ENCODE measurements around the gene MRPL47. TPM values are rescaled to one million over a fixed set of nuclear protein-coding genes. Genes with fewer than 3 reads are reported as not detected.

The MRPL47 gene
- total and polyA plus RNA-seq, 10 of the 15 experiments (the other 5 are each of a cell fraction or from before 2014, with no cell fraction given) = 40.6 to 237 (median 73.9) TPM

DNA sequence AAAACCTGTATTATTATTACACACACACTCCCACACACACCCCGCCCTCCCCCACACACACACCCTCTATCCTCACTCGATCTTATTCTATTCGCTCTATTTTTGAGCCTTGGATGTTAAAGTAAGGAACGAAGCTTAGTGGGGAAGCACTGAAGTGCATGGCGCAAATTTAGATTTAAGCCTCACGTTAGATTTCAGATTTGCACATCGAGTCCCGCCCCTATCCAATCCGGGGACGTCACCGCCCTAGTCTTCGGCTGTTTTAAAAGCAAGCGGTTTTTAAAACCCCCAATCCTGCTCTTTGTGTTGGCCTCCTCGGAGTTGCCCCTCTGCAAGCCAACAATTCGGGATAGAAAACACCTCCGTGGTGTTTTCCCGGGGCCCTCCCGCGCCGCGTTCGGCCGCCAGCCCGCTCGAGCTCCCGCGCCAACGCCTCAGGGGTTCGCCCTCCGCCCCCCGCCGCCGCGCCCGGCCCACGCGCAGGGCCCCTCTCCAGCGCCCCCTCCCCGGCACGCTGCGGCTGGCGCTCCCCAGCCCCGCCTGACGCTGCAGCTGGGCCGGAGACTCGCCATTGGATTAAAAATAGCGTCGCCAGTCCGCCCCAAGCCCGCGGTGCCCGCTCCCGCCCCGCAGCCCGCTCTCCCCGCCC, 48.1 kb upstream of the MRPL47 start, which contains the start of gene USP13:
Gene USP13 (plus strand): TSS at position 594 of the 649 bp plus-strand sequence. CDS start 186 bp downstream, outside the sequence.
- CTCF ChIA-PET = interaction anchor here (1.0 kb wide), 2 partner anchors 8 to 24 kb away, joined by 3 read pairs; no protein-coding TSS in a partner anchor
- TF ChIP-seq CBX5 (IDR thresholded peaks at IDR 0.05; ENCODE audit: low read depth) (0 out of 2 replicates have a peak, but pooled peaks have one; percentile 7), ATF7 (IDR thresholded peaks at IDR 0.05; ENCODE audit: low read depth) (0 out of 2 replicates have a peak, but pooled peaks have one; percentile 17), RB1 (IDR thresholded peaks at IDR 0.05; ENCODE audit: borderline replicate concordance) (peak; percentile 47; the same call in 1 of the 2 replicates), NFYB (IDR thresholded peaks at IDR 0.05; ENCODE audit: insufficient read depth, low read depth, low read length) (0 out of 2 replicates have a peak, but pooled peaks have one; percentile 25), STAT3 (IDR thresholded peaks at IDR 0.05; ENCODE audit: low read depth, low read length) (no peak), NKRF (conservative IDR thresholded peaks at IDR 0.05) (0 out of 2 replicates have a peak, but pooled peaks have one; percentile 7), SREBF2 (IDR thresholded peaks at IDR 0.05; ENCODE audit: low read length) (no peak), CREM (IDR thresholded peaks at IDR 0.05; ENCODE audit: low read depth) (peak; percentile 23; the same call in 1 of the 2 replicates), SUZ12 (IDR thresholded peaks at IDR 0.05; ENCODE audit: unreplicated experiment) (no peak), ZSCAN29 (IDR thresholded peaks at IDR 0.05) (0 out of 2 replicates have a peak, but pooled peaks have one; percentile 17), NBN (IDR thresholded peaks at IDR 0.05) (0 out of 2 replicates have a peak, but pooled peaks have one; percentile 19), ETV6 (conservative IDR thresholded peaks at IDR 0.05 in 1 of 2, IDR thresholded peaks at IDR 0.05 in 1 of 2; ENCODE audit: borderline replicate concordance in 1 of 2, low read depth in 1 of 2) (0 out of 4 replicates have a peak, but pooled peaks of 1 of the 2 experiments have one; percentile 6), IKZF2 (IDR thresholded peaks at IDR 0.05) (peak in 1 of 2 experiments; percentile 18; a peak in 1 of 4 replicates), EGR1 (IDR thresholded peaks at IDR 0.05; ENCODE audit: borderline replicate concordance in 1 of 2, low read depth in 2 of 2, low read length in 2 of 2) (peak in 1 of 2 experiments; percentile 79; a peak in 2 of 3 replicates), POU2F2 (IDR thresholded peaks at IDR 0.05; ENCODE audit: borderline replicate concordance, low read depth, low read length) (0 out of 3 replicates have a peak, but pooled peaks have one; percentile 21), NFYA (IDR thresholded peaks at IDR 0.05; ENCODE audit: borderline replicate concordance, low read depth, low read length) (no peak), ZNF207 (IDR thresholded peaks at IDR 0.05; ENCODE audit: borderline replicate concordance) (no peak), RUNX3 (IDR thresholded peaks at IDR 0.05; ENCODE audit: low read length) (peak; percentile 33; the same call in 1 of the 2 replicates)
- TF ChIP-seq, protein P1, sequence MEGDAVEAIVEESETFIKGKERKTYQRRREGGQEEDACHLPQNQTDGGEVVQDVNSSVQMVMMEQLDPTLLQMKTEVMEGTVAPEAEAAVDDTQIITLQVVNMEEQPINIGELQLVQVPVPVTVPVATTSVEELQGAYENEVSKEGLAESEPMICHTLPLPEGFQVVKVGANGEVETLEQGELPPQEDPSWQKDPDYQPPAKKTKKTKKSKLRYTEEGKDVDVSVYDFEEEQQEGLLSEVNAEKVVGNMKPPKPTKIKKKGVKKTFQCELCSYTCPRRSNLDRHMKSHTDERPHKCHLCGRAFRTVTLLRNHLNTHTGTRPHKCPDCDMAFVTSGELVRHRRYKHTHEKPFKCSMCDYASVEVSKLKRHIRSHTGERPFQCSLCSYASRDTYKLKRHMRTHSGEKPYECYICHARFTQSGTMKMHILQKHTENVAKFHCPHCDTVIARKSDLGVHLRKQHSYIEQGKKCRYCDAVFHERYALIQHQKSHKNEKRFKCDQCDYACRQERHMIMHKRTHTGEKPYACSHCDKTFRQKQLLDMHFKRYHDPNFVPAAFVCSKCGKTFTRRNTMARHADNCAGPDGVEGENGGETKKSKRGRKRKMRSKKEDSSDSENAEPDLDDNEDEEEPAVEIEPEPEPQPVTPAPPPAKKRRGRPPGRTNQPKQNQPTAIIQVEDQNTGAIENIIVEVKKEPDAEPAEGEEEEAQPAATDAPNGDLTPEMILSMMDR (IDR thresholded peaks at IDR 0.05 in 2 of 3, conservative IDR thresholded peaks at IDR 0.05 in 1 of 3; ENCODE audit: control insufficient read depth in 2 of 3, extremely low read depth in 1 of 3, insufficient read depth in 1 of 3, low read depth in 3 of 3, low read length in 3 of 3) = peak in 2 of 3 experiments; percentile 6 to 8; a peak in 1 of 6 replicates

More for the DNA sequence above, 48.1 kb upstream of the MRPL47 start, which contains the start of gene USP13:
- peak within 1 kb of the TSS; percentile 81 for H3K9ac ChIP-seq (ENCODE audit: control insufficient read depth, insufficient read depth, low read length)
- in situ Hi-C loops (cut with MboI) = no loop called here
- H3K4me1 ChIP-seq (ENCODE audit: control insufficient read depth, insufficient read depth, low read length) = no peaks in the 10 kb centered on the region
- H3K36me3 ChIP-seq (ENCODE audit: control insufficient read depth in 2 of 2, insufficient read depth in 2 of 2, low read length in 1 of 2) = no peaks in the 10 kb centered on the region
- no peaks in the 10 kb centered on the region for H4K20me1 ChIP-seq (ENCODE audit: control insufficient read depth, insufficient read depth)
- ChIA-PET POLR2A (interaction anchor here (1.6 kb wide), 1 partner anchor 48 kb away, joined by 6 read pairs; the partner anchor contains the start of genes MRPL47 and NDUFB5), RAD21 (ENCODE audit: unreplicated experiment) (interaction anchor here (0.6 kb wide), 2 partner anchors 11 to 309 kb away, joined by 3 to 4 read pairs; no protein-coding TSS in a partner anchor), SMC1A (ENCODE audit: uncharacterized antibody, unreplicated experiment) (no interaction called here)
- peak within 1 kb of the TSS; percentile 99 for H3K4me3 ChIP-seq
- no peaks in the 10 kb centered on the region for H3K27me3 ChIP-seq (replicated peaks in 1 of 2; ENCODE audit: control insufficient read depth in 2 of 2, insufficient read depth in 2 of 2, low read length in 1 of 2)
- peaks cover 33% of the 10 kb centered on the region for H3K79me2 ChIP-seq (ENCODE audit: control insufficient read depth, insufficient read depth, low read length)
- H3K4me2 ChIP-seq (ENCODE audit: control insufficient read depth, insufficient read depth) = peak within 1 kb of the TSS; percentile 73
- no peak for DNase-seq (ENCODE audit: low read depth, low spot score)
- peak; percentile 35 for FAIRE-seq
- WGBS (ENCODE audit: insufficient coverage, insufficient replicate concordance, low lambda C conversion rate, missing lambda C conversion rate) = under 1% methylated on average over 50 of the region's 56 CpGs
- peak within 1 kb of the TSS; percentile 73 for H3K27ac ChIP-seq (ENCODE audit: control insufficient read depth, insufficient read depth)
- peak; percentile 61 for ATAC-seq
- H2AFZ ChIP-seq (ENCODE audit: control insufficient read depth, low read depth, low read length) = peak within 1 kb of the TSS; percentile 88
- BruUV-seq (replicated peaks) = no TSS peak
- H3K9me3 ChIP-seq (replicated peaks; ENCODE audit: control insufficient read depth, insufficient read depth, low read length) = no peaks in the 10 kb centered on the region
- intact Hi-C loops (cut with micrococcal nuclease; ENCODE audit: unreplicated experiment) = loop anchor here (2.0 to 5.0 kb wide), 3 partner anchors 48 to 950 kb away; partner anchors contain the start of genes MRPL47, NDUFB5 and TTC14

Data from GM12878 (cell line).